Mesendoderm (in vitro differentiated cells): ENCODE data around the gene MOB3B.

Experiments used
- DNase-seq: peaks from one replicate; pipeline ENCODE4 v3.0.0; 2013
- H2AK5ac ChIP-seq: 2 replicates; pipeline ENCODE4 v1.6.1; 2013; ENCODE audit warnings: low read length, inconsistent platforms
- H2BK120ac ChIP-seq: 2 replicates; pipeline ENCODE4 v1.6.1; 2013; ENCODE audit warnings: low read depth, mild to moderate bottlenecking, low read length, moderate library complexity, mixed read lengths
- H2BK15ac ChIP-seq: replicated peaks from 2 replicates; pipeline ENCODE4 v1.6.1; 2013; ENCODE audit warnings: low read depth, mild to moderate bottlenecking, moderate library complexity
- H2BK5ac ChIP-seq: 2 replicates; pipeline ENCODE4 v1.6.1; 2013; ENCODE audit warnings: low read length, inconsistent platforms
- H3K18ac ChIP-seq: 2 replicates; pipeline ENCODE4 v1.6.1; 2013; ENCODE audit warnings: mild to moderate bottlenecking, low read length, mixed read lengths
- H3K23ac ChIP-seq: one replicate; pipeline ENCODE4 v1.6.1; 2013; ENCODE audit warnings: low read length
- H3K27ac ChIP-seq: 2 replicates; pipeline ENCODE4 v1.5.1; 2013; ENCODE audit warnings: low read depth, mild to moderate bottlenecking, inconsistent platforms, low read length, moderate library complexity
- H3K27me3 ChIP-seq: 2 replicates; pipeline ENCODE4 v1.6.1; 2013; ENCODE audit warnings: low read length, control low read depth, mild to moderate bottlenecking, inconsistent platforms; ENCODE audit not compliant: insufficient read depth, poor library complexity
- H3K36me3 ChIP-seq: 2 replicates; pipeline ENCODE4 v1.6.1; 2013; ENCODE audit warnings: low read length, inconsistent platforms; ENCODE audit not compliant: control insufficient read depth, insufficient read depth
- H3K4ac ChIP-seq: one replicate; pipeline ENCODE4 v1.6.1; 2013; ENCODE audit warnings: low read depth, mild to moderate bottlenecking, low read length, moderate library complexity
- H3K4me1 ChIP-seq: 2 replicates; pipeline ENCODE4 v1.6.1; 2013; ENCODE audit warnings: low read depth, low read length, inconsistent platforms; ENCODE audit not compliant: control insufficient read depth
- H3K4me2 ChIP-seq: 2 replicates; pipeline ENCODE4 v1.6.1; 2013; ENCODE audit warnings: low read length
- H3K4me3 ChIP-seq: 2 replicates; pipeline ENCODE4 v1.5.1; 2013; ENCODE audit warnings: mild to moderate bottlenecking, low read length
- H3K56ac ChIP-seq: one replicate; pipeline ENCODE4 v1.6.1; 2013; ENCODE audit warnings: low read length
- H3K79me1 ChIP-seq: 2 replicates; pipeline ENCODE4 v1.6.1; 2013; ENCODE audit warnings: low read length, inconsistent platforms
- H3K79me2 ChIP-seq: 2 replicates; pipeline ENCODE4 v1.6.1; 2013; ENCODE audit warnings: mild to moderate bottlenecking, low read length; ENCODE audit not compliant: control insufficient read depth, insufficient read depth
- H3K9ac ChIP-seq: 2 replicates; pipeline ENCODE4 v1.6.1; 2013; ENCODE audit warnings: low read length, inconsistent platforms
- H4K5ac ChIP-seq: one replicate; pipeline ENCODE4 v1.6.1; 2013; ENCODE audit warnings: low read length
- H4K8ac ChIP-seq: one replicate; pipeline ENCODE4 v1.6.1; 2013; ENCODE audit warnings: low read depth, mild to moderate bottlenecking, control low read depth, low read length, moderate library complexity
- WGBS: extraction: QIAGEN DNeasy Blood & Tissue Kit; methylation state at CpG from one replicate; pipeline ENCODE4 v1.1.7; 2013; ENCODE audit warnings: low lambda C conversion rate, missing lambda C conversion rate; ENCODE audit not compliant: insufficient coverage; ENCODE audit errors: extremely low coverage; 5-methylcytosine and 5-hydroxymethylcytosine counted together

MOB3B gene

DNA sequence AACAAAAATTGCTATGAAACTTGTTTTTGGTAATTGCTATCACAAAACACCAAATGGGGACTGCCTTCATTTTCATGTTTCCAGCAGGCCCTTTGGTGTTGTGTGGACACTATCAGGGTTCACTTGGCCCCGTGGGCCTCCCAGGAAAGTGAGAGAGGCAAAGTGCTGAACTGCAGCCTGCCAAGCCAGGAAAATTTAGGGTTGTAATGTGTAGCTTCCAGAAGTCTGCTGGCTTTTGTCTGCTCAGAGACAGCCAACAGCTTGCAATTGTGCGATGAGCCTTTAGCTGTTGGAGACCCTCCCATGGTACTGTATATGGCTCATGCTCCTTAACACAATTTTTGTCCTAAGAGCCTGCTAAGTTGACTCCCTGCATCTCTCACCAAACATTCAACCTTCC, 127.0 kb downstream of the MOB3B start:
- no peak overlapping the region for H3K23ac ChIP-seq
- no peak overlapping the region for H2BK5ac ChIP-seq
- no peak overlapping the region for H3K4ac ChIP-seq
- no peaks in the 10 kb centered on the region for H3K36me3 ChIP-seq
- no peak overlapping the region for H2BK120ac ChIP-seq
- no peaks in the 10 kb centered on the region for H3K79me2 ChIP-seq
- no peak for DNase-seq
- H4K8ac ChIP-seq = no peak overlapping the region
- no peaks in the 10 kb centered on the region for H3K27me3 ChIP-seq
- WGBS = no CpG with 5 or more reads among the region's 2 CpGs
- H3K4me2 ChIP-seq = no peak overlapping the region
- no peaks in the 10 kb centered on the region for H3K79me1 ChIP-seq
- H4K5ac ChIP-seq = no peak overlapping the region
- H3K18ac ChIP-seq = no peak overlapping the region
- no peak overlapping the region for H3K9ac ChIP-seq
- H2BK15ac ChIP-seq = no peak overlapping the region
- no peak overlapping the region for H3K4me3 ChIP-seq
- H3K27ac ChIP-seq = no peak overlapping the region
- no peaks in the 10 kb centered on the region for H3K4me1 ChIP-seq
- no peak overlapping the region for H2AK5ac ChIP-seq
- H3K56ac ChIP-seq = no peak overlapping the region

DNA sequence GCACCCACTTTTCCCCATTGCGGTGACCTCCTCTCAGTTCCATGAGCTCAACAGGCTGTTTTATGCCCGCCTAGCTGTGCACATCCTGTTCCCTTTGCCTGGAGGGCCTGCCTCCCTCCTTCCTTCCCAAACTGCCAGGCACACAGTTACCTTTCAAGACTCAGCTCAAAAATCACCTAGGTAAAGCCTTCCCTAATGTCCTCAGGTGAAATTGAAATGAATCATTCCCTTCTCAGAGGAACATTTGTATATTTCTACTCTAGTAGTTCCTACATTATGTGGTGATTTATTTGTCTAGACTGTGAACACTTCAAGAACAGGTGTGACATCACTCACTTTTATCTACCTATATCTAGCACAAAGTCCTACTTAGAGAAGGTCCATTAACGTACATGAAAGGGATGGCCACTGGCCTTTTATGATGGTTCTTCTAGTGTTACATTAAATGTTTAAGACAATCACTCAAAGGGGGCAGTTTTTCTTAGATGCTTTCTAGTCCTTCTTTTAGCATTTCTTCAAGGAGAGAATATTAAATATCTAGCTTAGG, 129.2 kb downstream of the MOB3B start:
- Histone ChIP-seq H4K5ac (no peak overlapping the region), H3K4me1 (no peaks in the 10 kb centered on the region), H3K4me3 (no peak overlapping the region), H3K56ac (no peak overlapping the region), H3K4ac (no peak overlapping the region), H3K4me2 (no peak overlapping the region), H3K79me2 (no peaks in the 10 kb centered on the region), H4K8ac (no peak overlapping the region), H3K27ac (no peak overlapping the region), H2BK120ac (no peak overlapping the region), H3K18ac (no peak overlapping the region), H3K79me1 (no peaks in the 10 kb centered on the region), H3K9ac (no peak overlapping the region), H3K23ac (no peak overlapping the region), H3K36me3 (no peaks in the 10 kb centered on the region), H3K27me3 (no peaks in the 10 kb centered on the region), H2BK5ac (no peak overlapping the region), H2AK5ac (no peak overlapping the region), H2BK15ac (no peak overlapping the region)
- WGBS = no CpG with 5 or more reads among the region's 3 CpGs
- no peak for DNase-seq

DNA sequence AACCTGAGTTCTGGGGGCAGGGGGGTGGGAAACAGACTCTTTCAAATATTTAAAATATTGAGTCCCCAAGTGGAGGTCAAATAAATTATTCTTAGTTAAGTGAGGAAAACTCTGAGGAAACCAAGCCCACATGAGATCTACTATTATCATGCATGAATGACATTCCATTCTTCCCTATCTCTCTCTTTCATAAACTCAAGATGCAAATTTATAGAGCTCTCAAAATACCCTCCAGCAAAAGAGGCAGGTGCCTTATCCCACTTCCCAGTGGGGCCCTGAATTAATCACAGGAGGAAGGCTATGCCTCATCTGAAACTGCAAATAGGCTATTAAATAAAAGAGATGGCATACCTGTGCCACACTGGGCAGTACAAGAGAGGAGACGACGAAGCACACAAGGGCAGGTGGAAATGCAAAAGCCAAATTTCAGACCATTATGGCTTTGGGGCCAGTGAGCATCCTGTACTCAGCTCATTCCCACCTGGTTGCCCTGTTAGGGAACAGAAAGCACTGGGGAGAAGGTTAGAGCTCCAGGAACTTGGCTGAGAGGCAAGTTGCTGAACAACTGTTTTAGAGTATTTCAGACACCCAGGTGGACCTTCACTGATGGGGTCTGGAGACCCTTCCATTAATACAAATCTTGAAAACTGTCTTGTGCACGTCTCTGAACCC, 130.5 kb downstream of the MOB3B start:
- no CpG with 5 or more reads among the region's 3 CpGs for WGBS
- Histone ChIP-seq H3K27ac (no peak overlapping the region), H3K4me2 (no peak overlapping the region), H2AK5ac (no peak overlapping the region), H3K9ac (no peak overlapping the region), H3K18ac (no peak overlapping the region), H3K23ac (no peak overlapping the region), H3K79me2 (no peaks in the 10 kb centered on the region), H3K56ac (no peak overlapping the region), H2BK120ac (no peak overlapping the region), H3K4me1 (no peaks in the 10 kb centered on the region), H2BK15ac (no peak overlapping the region), H3K79me1 (no peaks in the 10 kb centered on the region), H3K4me3 (no peak overlapping the region), H2BK5ac (no peak overlapping the region), H4K5ac (no peak overlapping the region), H4K8ac (no peak overlapping the region), H3K27me3 (no peaks in the 10 kb centered on the region), H3K4ac (no peak overlapping the region), H3K36me3 (no peaks in the 10 kb centered on the region)
- DNase-seq = no peak

GRCh38 chr9:27396495-27396894, 133.1 kb downstream of the MOB3B start:
- Histone ChIP-seq H3K79me2 (no peaks in the 10 kb centered on the region), H2AK5ac (no peak overlapping the region), H3K18ac (no peak overlapping the region), H2BK5ac (no peak overlapping the region), H2BK15ac (no peak overlapping the region), H4K5ac (no peak overlapping the region), H4K8ac (no peak overlapping the region), H3K79me1 (no peaks in the 10 kb centered on the region), H3K56ac (no peak overlapping the region), H3K4ac (no peak overlapping the region), H3K23ac (no peak overlapping the region), H3K27ac (no peak overlapping the region), H3K4me3 (no peak overlapping the region), H3K9ac (no peak overlapping the region), H2BK120ac (no peak overlapping the region), H3K36me3 (no peaks in the 10 kb centered on the region), H3K4me2 (no peak overlapping the region), H3K4me1 (no peaks in the 10 kb centered on the region), H3K27me3 (no peaks in the 10 kb centered on the region)
- no CpG with 5 or more reads among the region's 2 CpGs for WGBS
- no peak for DNase-seq

- Histone ChIP-seq H2AK5ac (no peak overlapping the region), H4K5ac (no peak overlapping the region), H3K9ac (no peak overlapping the region), H3K4me2 (no peak overlapping the region), H3K36me3 (no peaks in the 10 kb centered on the region), H3K4me3 (no peak overlapping the region), H3K18ac (no peak overlapping the region), H3K79me2 (no peaks in the 10 kb centered on the region), H3K56ac (no peak overlapping the region), H2BK120ac (no peak overlapping the region), H3K27me3 (no peaks in the 10 kb centered on the region), H3K23ac (no peak overlapping the region), H3K79me1 (no peaks in the 10 kb centered on the region), H3K4ac (no peak overlapping the region), H2BK15ac (no peak overlapping the region), H3K4me1 (no peaks in the 10 kb centered on the region), H4K8ac (no peak overlapping the region), H3K27ac (no peak overlapping the region), H2BK5ac (no peak overlapping the region)
- DNase-seq = peak; percentile 47
- no CpG with 5 or more reads among the region's 4 CpGs for WGBS
Measured at GRCh38 chr9:27395484-27395921, 134.1 kb downstream of the MOB3B start.

- H3K9ac ChIP-seq = no peak overlapping the region
- H3K4me3 ChIP-seq = no peak overlapping the region
- no peak overlapping the region for H3K27ac ChIP-seq
- H3K79me2 ChIP-seq = no peaks in the 10 kb centered on the region
- H3K36me3 ChIP-seq = no peaks in the 10 kb centered on the region
- no peaks in the 10 kb centered on the region for H3K27me3 ChIP-seq
- H2BK15ac ChIP-seq = no peak overlapping the region
- H3K4ac ChIP-seq = no peak overlapping the region
- H3K4me2 ChIP-seq = no peak overlapping the region
- no peak overlapping the region for H3K56ac ChIP-seq
- H3K23ac ChIP-seq = no peak overlapping the region
- H4K8ac ChIP-seq = no peak overlapping the region
- WGBS = no CpG with 5 or more reads among the region's 3 CpGs
- H3K79me1 ChIP-seq = no peaks in the 10 kb centered on the region
- DNase-seq = no peak
- H3K18ac ChIP-seq = no peak overlapping the region
- no peak overlapping the region for H2AK5ac ChIP-seq
- no peak overlapping the region for H2BK120ac ChIP-seq
- H2BK5ac ChIP-seq = no peak overlapping the region
- no peak overlapping the region for H4K5ac ChIP-seq
- H3K4me1 ChIP-seq = no peaks in the 10 kb centered on the region
Measured at GRCh38 chr9:27394826-27395201, 134.8 kb downstream of the MOB3B start.
